GM21367 (cell line): Measurements from ENCODE around the gene MANBA.
"Not testable (repeated sequence)": the region's sequence is repeated elsewhere in the genome, so short reads cannot be mapped to it uniquely, and the experiment has no call there.

Source experiments
- ATAC-seq: cut with Tn5 transposase; IDR thresholded peaks from one replicate; pipeline ENCODE4 v1.9.1; 2021; ENCODE audit not compliant: unreplicated experiment

Gene MANBA

GRCh38 chr4:102625232-102625930 is 135.4 kb downstream of the MANBA start:
- ATAC-seq, result peak; percentile 96

GRCh38 chr4:102624505-102624904 is 136.3 kb downstream of the MANBA start:
- no peak for ATAC-seq

GRCh38 chr4:102623622-102624021 is 137.1 kb downstream of the MANBA start:
- ATAC-seq, result no peak

DNA sequence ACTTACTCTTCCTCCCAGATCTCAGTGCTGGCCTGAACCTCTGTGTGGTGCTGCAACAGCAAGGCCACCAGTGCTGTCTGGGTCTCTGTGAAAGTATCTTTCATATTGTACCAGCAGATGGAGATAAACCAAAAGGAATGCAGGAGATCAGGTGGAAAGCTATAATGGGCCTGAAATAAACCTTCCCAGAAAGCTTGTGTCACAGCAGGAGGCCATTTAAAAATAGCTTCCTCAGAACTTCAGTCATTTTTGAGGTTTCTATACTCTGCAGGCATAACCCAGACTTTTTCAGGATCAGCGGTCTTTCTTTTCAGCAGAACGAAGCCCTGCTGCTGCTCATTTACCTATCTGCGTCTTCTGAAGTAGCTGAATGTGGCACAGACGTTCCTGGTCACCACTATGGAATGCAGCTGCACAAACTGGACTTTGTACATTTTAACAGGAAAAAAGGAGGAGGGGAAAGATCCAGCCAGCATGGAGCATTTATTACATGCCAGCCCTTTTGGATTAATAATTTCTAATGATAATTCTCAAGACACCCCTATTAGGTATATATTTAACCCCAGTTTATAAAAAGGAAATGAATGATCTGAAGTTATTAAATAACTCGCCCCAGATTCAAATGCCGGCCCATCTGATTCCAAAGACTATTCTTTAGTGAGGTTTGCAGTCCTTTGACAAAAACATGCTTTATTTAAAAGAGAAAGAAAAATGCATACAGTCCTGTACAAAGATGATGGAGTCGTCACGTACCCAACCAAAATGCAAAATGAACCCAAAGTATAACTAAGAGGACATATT is 139.9 kb downstream of the MANBA start:
- peak; percentile 45 for ATAC-seq

- ATAC-seq, result peak; percentile 20
Observed at GRCh38 chr4:102619776-102620631, 140.8 kb downstream of the MANBA start.

GRCh38 chr4:102619021-102619420 is 141.7 kb downstream of the MANBA start:
- not testable (repeated sequence) for ATAC-seq

- ATAC-seq, result no peak
Observed at GRCh38 chr4:102616636-102617035, 144.1 kb downstream of the MANBA start.

DNA sequence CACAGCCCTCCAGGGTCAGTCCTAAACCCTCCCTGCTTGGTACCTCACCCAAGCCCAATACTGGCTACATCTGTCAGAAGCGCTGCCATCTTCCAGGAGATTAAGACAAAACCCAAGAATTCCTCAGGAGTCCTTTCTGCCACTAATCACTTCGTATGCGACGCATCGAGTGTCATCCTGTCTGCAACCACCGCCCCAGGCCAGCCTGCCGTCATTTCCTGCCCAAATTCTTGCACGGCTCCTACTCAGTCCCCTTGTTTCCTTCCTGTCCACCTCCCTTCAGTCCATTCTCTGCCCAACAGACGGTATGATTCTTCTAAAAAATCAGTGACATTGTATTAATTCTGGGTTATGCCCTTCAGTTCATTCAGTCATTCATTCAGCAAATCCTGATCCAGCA is 146.0 kb downstream of the MANBA start:
- ATAC-seq, result no peak

DNA sequence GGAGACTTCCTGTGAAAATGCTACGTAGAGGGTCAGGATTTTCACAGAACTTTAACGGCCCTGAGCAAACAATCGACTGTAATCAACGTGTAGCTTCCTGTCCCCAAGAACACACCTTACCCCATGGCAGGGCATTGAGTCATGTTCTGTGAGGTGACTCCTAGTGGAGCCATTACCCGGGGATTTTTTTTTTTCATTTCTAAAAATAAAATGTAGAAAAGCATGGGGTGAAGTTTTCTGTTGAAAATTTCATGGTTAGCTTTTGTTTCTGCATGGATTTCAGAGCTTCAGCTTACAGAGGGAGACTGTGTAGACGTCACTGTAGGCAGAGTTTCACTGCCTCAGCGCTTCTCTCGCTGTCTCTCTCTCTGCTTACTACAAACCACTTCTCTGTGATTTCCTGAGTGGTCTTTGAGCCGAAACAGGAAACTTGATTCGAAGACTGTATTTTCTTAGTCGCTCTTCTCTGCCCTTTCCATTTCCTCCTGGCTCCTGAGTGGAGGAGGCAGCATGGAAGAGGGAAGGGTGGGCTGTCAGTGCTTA is 147.9 kb downstream of the MANBA start:
- ATAC-seq, result no peak

DNA sequence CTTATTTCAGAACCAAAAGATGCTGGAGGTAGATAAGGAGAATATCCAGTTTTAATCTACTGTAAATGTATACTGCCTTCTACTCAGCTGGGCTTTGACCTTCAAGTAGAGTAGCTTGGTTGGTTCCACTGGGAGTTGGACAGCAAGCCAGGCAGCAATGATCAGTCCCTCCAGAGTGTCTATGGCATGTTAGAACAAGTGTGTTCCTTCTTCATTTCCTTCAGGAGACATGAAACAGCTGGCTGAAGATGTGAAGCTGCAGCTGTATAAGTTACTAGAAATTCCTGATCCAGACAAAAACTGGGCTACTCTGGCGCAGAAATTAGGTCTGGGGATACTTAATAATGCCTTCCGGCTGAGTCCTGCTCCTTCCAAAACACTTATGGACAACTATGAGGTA is 148.6 kb downstream of the MANBA start:
- ATAC-seq, result no peak

- ATAC-seq, result no peak
Observed at GRCh38 chr4:102610476-102610875, 150.3 kb downstream of the MANBA start.

- ATAC-seq, result no peak
Observed at GRCh38 chr4:102610007-102610406, 150.8 kb downstream of the MANBA start.

GRCh38 chr4:102608190-102608589 is 152.6 kb downstream of the MANBA start:
- ATAC-seq, result no peak

DNA sequence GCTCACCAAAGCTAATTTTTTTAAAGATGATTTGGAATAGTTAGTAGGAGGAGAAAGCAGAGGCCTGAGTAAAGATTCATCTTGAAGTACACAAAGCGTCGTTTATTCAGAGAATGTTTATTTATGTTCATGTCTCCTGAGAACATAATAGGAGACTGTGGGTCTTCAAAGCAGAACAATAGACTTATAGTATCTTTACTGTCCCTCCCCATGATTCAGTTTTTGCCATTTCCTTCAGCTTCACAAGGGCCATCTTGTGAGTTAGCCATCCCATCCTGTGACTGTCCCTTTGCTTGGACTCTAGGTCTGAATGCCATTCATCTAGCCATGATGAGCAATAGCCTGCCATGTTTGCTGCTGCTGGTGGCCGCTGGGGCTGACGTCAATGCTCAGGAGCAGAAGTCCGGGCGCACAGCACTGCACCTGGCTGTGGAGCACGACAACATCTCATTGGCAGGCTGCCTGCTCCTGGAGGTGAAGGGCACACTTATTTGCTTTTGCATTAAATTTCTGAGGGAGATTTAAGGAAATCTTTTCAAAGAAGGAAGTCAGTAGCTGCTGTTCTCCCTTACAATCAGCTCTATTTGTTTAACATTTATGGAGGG is 153.8 kb downstream of the MANBA start:
- ATAC-seq, result no peak

GRCh38 chr4:102606261-102606660 is 154.5 kb downstream of the MANBA start:
- ATAC-seq, result no peak

DNA sequence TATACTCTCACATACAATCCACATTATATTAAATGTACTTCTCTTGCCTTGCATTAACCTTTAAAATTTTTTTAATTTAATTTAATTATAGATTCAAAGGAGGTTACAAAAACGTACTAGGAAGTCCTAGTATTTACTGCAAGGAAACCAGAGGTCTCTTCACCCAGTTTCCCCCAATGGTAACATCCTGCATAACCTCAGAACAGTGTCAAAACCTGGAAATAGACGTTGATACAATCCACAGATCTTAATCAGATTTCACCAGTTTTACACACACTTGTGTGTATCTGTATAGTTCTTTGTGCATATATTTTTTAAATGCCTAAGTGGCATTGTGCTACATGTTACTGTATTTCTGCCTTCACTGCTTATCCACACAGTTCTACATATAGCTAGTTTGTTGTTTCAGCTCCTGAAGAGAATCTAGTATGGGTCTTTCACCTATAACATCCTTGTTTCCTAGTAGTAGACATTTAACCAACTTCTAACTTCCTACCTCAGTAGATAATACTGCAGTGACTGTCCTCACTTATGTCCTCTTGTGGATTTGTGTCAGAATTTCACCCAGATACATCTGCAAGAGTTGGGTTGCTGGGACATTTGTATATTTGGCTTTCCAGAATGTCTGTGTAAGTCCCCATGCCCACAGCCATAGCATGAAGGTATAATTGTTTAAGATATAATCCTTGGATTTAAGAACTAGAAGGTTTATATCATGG is 156.4 kb downstream of the MANBA start:
- no peak for ATAC-seq

- ATAC-seq, result no peak
Observed at GRCh38 chr4:102601586-102602227, 159.1 kb downstream of the MANBA start.

DNA sequence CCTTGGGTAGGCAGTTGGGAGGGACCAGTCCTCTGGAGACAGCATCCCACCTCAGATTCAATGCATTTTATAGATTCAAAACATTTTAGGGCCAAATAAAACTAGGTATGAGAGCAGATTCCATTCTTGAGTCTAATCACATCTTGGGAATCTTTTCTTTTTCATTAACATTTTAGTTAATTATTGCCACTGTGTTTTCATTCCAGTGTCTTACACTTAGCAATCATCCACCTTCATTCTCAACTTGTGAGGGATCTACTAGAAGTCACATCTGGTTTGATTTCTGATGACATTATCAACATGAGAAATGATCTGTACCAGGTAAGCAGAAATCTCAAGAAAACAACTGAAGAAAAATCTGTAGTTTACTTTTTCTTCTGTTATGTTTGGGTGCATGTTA is 160.1 kb downstream of the MANBA start:
- ATAC-seq, result no peak

GRCh38 chr4:102599886-102600285 is 160.9 kb downstream of the MANBA start:
- ATAC-seq, result no peak

GRCh38 chr4:102599455-102599854 is 161.3 kb downstream of the MANBA start:
- peak; percentile 8 for ATAC-seq
